Gastrocnemius medialis (tissue), 4 donors: ENCODE measurements around the gene STK17A.

ENCODE experiments used
- POLR2A ChIP-seq, 2 donors: fragments of 450-650 bp; IDR thresholded peaks; one replicate each; pipeline ENCODE4 v1.6.1; 2017; ENCODE audit warnings: antibody characterized with exemption in 2 of 2, mild to moderate bottlenecking in 2 of 2, moderate library complexity in 2 of 2
- TF ChIP-seq, protein P1 (sequence below), 5 experiments: fragments of 450-650 bp in 3 of 5; fragments of 200-600 bp in 2 of 5; sonication (generic) in 2 of 5; IDR thresholded peaks in 4 of 5; conservative IDR thresholded peaks in 1 of 5; 1 replicate in 4 of 5; 2 replicates in 1 of 5; pipeline ENCODE4 v1.5.1; 2016 to 2019; ENCODE audit warnings: antibody characterized with exemption in 5 of 5, mild to moderate bottlenecking in 3 of 5, moderate library complexity in 3 of 5

DNA sequence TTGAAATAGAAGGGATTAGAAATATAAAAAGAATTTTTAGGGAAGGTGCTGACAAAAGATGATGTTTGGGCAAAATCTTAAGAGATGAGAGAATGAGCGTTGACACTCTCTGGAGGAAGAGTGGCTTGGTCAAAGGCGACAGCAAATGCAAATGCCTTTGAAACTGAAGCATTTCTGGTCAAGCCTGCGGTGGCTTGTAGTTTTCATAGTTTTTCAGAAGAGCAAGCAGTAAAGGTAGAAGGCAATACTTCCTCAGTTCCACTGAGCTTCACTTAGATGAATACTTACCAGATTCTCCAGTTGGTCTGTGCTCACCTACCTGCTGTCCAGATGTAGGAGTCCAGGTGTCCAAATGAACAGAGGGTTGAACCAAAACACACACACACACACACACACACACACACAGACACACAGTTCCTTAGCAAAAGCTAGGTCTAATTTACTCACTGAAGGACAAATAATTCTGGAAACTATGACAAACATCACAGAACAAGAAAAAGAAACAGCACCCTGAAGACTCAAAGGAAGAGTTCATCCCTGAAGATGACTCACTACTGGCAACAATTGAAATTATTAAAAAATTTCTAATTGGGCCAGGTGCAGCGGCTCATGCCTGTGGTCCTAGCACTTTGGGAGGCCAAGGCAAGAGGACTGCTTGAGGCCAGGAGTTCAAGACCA, 12.1 kb upstream of the STK17A start:
- TF ChIP-seq, protein P1, sequence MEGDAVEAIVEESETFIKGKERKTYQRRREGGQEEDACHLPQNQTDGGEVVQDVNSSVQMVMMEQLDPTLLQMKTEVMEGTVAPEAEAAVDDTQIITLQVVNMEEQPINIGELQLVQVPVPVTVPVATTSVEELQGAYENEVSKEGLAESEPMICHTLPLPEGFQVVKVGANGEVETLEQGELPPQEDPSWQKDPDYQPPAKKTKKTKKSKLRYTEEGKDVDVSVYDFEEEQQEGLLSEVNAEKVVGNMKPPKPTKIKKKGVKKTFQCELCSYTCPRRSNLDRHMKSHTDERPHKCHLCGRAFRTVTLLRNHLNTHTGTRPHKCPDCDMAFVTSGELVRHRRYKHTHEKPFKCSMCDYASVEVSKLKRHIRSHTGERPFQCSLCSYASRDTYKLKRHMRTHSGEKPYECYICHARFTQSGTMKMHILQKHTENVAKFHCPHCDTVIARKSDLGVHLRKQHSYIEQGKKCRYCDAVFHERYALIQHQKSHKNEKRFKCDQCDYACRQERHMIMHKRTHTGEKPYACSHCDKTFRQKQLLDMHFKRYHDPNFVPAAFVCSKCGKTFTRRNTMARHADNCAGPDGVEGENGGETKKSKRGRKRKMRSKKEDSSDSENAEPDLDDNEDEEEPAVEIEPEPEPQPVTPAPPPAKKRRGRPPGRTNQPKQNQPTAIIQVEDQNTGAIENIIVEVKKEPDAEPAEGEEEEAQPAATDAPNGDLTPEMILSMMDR (IDR thresholded peaks at IDR 0.05 in 4 of 5, conservative IDR thresholded peaks at IDR 0.05 in 1 of 5) = no peak
- no peak for TF ChIP-seq POLR2A (IDR thresholded peaks at IDR 0.05)
